Endothelial cell of umbilical vein (primary cell): ENCODE data around the gene DGKD. TPM values are rescaled to one million over a fixed set of nuclear protein-coding genes. Genes with fewer than 3 reads are reported as not detected.

ENCODE experiments used
- BruUV-seq: library from RNA; stranded (reverse); fragments of 400-500 nt; replicated peaks from 2 replicates; lab custom pipeline; 2021; lab: Mats Ljungman, UMichigan
- CTCF ChIA-PET: fragments of 300-600, 350-600 bp; sonication (Branson Sonifier 250); formaldehyde crosslinking; loops from one replicate; lab custom pipeline; 2021; ENCODE audit warnings: antibody characterized with exemption, inconsistent platforms; lab: Charles Lee
- POLR2A ChIA-PET: fragments of 300-600, 350-600 bp; sonication (Branson Sonifier 250); formaldehyde crosslinking; loops from one replicate; lab custom pipeline; 2021; ENCODE audit warnings: antibody characterized with exemption, inconsistent platforms; lab: Charles Lee
- DNase-seq: peaks from one replicate; pipeline ENCODE4 v3.0.0-alpha.2; 2011; ENCODE audit warnings: low read depth, low spot score
- FAIRE-seq: peaks from 2 replicates; lab custom pipeline; 2011; peaks lifted over from hg19 to GRCh38; lab: Jason Lieb, UNC
- H2AFZ ChIP-seq: 2 replicates; pipeline ENCODE4 v1.6.0; 2012; ENCODE audit warnings: low read depth, low read length, control low read depth, inconsistent platforms
- H3K27ac ChIP-seq: 2 replicates; pipeline ENCODE4 v1.5.1; 2011; ENCODE audit warnings: low read depth, mild to moderate bottlenecking, control low read depth, low read length, moderate library complexity; ENCODE audit not compliant: insufficient read depth
- H3K27me3 ChIP-seq, 2 experiments: 2 replicates each; pipeline versions ENCODE4 v1.6.0 to v1.6.1; 2011; ENCODE audit warnings: low read length in 2 of 2, mixed read lengths in 1 of 2; ENCODE audit not compliant: control insufficient read depth in 2 of 2, insufficient read depth in 2 of 2
- H3K36me3 ChIP-seq, 2 experiments: 2 replicates in 1 of 2; 3 replicates in 1 of 2; pipeline ENCODE4 v1.5.1; 2011; ENCODE audit warnings: low read length in 2 of 2, mild to moderate bottlenecking in 1 of 2, moderate library complexity in 1 of 2; ENCODE audit not compliant: control insufficient read depth in 2 of 2, insufficient read depth in 2 of 2; ENCODE audit errors: extremely low read depth in 1 of 2
- H3K4me1 ChIP-seq: 3 replicates; pipeline ENCODE4 v1.5.1; 2011; ENCODE audit warnings: mild to moderate bottlenecking, low read length; ENCODE audit not compliant: control insufficient read depth, insufficient read depth; ENCODE audit errors: extremely low read depth
- H3K4me2 ChIP-seq: 2 replicates; pipeline ENCODE4 v1.6.1; 2011; ENCODE audit warnings: low read length, control low read depth, mixed read lengths; ENCODE audit not compliant: insufficient read depth
- H3K4me3 ChIP-seq, 3 experiments: fragments of 200-600 bp in 1 of 3; sonication (generic), shearing (Covaris generic) in 1 of 3; replicated peaks in 1 of 3; 2 replicates each; pipeline ENCODE4 v1.5.1; 2011 to 2016; ENCODE audit warnings: control low read depth in 3 of 3, low read length in 3 of 3, mild to moderate bottlenecking in 2 of 3, inconsistent platforms in 1 of 3, low read depth in 1 of 3, moderate library complexity in 1 of 3; ENCODE audit not compliant: insufficient read depth in 1 of 3
- H3K79me2 ChIP-seq: 2 replicates; pipeline ENCODE4 v1.6.0; 2012; ENCODE audit warnings: low read length, inconsistent platforms; ENCODE audit not compliant: control insufficient read depth, insufficient read depth
- H3K9ac ChIP-seq: replicated peaks from 2 replicates; pipeline ENCODE3; 2011; ENCODE audit warnings: low read length, control low read depth; ENCODE audit not compliant: insufficient read depth; ENCODE audit errors: extremely low read depth
- H3K9me1 ChIP-seq: replicated peaks from 3 replicates; pipeline ENCODE4 v1.6.0; 2011; ENCODE audit warnings: mild to moderate bottlenecking, low read length; ENCODE audit not compliant: control insufficient read depth, insufficient read depth; ENCODE audit errors: extremely low read depth
- H3K9me3 ChIP-seq: replicated peaks from 2 replicates; pipeline ENCODE4 v1.5.1; 2012; ENCODE audit warnings: low read length, inconsistent platforms; ENCODE audit not compliant: control insufficient read depth, insufficient read depth
- H4K20me1 ChIP-seq: replicated peaks from 2 replicates; pipeline ENCODE3; 2011; ENCODE audit warnings: mild to moderate bottlenecking, low read length; ENCODE audit not compliant: control insufficient read depth, insufficient read depth; ENCODE audit errors: extremely low read depth
- CTCF ChIP-seq, 2 donors: IDR thresholded peaks; 1 replicate in 1 of 2; 2 replicates in 1 of 2; pipeline ENCODE4 v1.5.1; 2011; ENCODE audit warnings: low read length in 2 of 2, mild to moderate bottlenecking in 2 of 2, moderate library complexity in 2 of 2, control low read depth in 1 of 2, inconsistent platforms in 1 of 2, low read depth in 1 of 2; ENCODE audit not compliant: insufficient read depth in 1 of 2; ENCODE audit errors: extremely low read depth in 1 of 2
- EZH2 ChIP-seq: IDR thresholded peaks from 2 replicates; pipeline ENCODE4 v1.6.1; 2012; ENCODE audit warnings: borderline replicate concordance, low read depth, mild to moderate bottlenecking, moderate library complexity, low read length, inconsistent platforms; ENCODE audit not compliant: severe bottlenecking
- FOS ChIP-seq: IDR thresholded peaks from 2 replicates; pipeline ENCODE4 v1.6.1; 2011; ENCODE audit warnings: mild to moderate bottlenecking, low read length, moderate library complexity, borderline replicate concordance; ENCODE audit not compliant: insufficient read depth
- GATA2 ChIP-seq: IDR thresholded peaks from 2 replicates; pipeline ENCODE4 v1.7.0; 2011; ENCODE audit warnings: low read depth, mild to moderate bottlenecking, moderate library complexity, mixed read lengths, low read length; ENCODE audit not compliant: insufficient read length, insufficient read depth
- JUN ChIP-seq: IDR thresholded peaks from 2 replicates; pipeline ENCODE4 v1.6.1; 2011; ENCODE audit warnings: borderline replicate concordance, low read depth; ENCODE audit not compliant: insufficient read length, insufficient read depth
- MYC ChIP-seq: IDR thresholded peaks from one replicate; pipeline ENCODE4 v1.6.1; 2011; ENCODE audit warnings: mild to moderate bottlenecking, low read depth, low read length
- POLR2A ChIP-seq: IDR thresholded peaks from 2 replicates; pipeline ENCODE4 v1.6.1; 2012; ENCODE audit warnings: low read depth, mild to moderate bottlenecking, control low read depth, low read length
- POLR2AphosphoS5 ChIP-seq: IDR thresholded peaks from 2 replicates; pipeline ENCODE4 v1.6.1; 2012; ENCODE audit warnings: low read depth, mild to moderate bottlenecking, control low read depth, low read length, moderate library complexity; ENCODE audit not compliant: insufficient read depth
- dilution Hi-C: fragments of 300-500 bp; cut with MboI; formaldehyde crosslinking; loops from one replicate; pipeline ENCODE4 v1.15.0; 2019; ENCODE audit warnings: low sequenced_read_pairs; ENCODE audit not compliant: extremely low pct_ligation_motif_present
- intact Hi-C: fragments of 100-400 bp; cut with micrococcal nuclease; formaldehyde crosslinking; loops from one replicate; pipeline ENCODE4 v1.10.0; 2022
- polyA plus RNA-seq, 4 experiments: library from polyadenylated mRNA; depleted of rRNA in 3 of 4; stranded (reverse) in 3 of 4; unstranded in 1 of 4; fragments of >200 nt; gene quantifications; 2 replicates each; pipeline versions ENCODE4 v1.2.1 to v1.2.3, GENCODE V29; 2011 to 2012; ENCODE audit warnings: missing spikeins in 1 of 4
- total RNA-seq: library from RNA; stranded (reverse); gene quantifications from 2 replicates; pipeline ENCODE4 v1.2.3, GENCODE V29; 2021
- TF ChIP-seq, protein P1 (sequence below): IDR thresholded peaks from 2 replicates; pipeline ENCODE4 v1.6.1; 2011; ENCODE audit not compliant: insufficient read depth, insufficient read length

The DGKD gene
- total and polyA plus RNA-seq, 2 donors (not counting 3 experiments of a cell fraction or from before 2014, with no cell fraction given), result 10.8 to 36.6 TPM

GRCh38 chr2:233363744-233364235, 9.5 kb downstream of the DGKD start:
- POLR2A ChIA-PET, result no interaction called here

More at GRCh38 chr2:233363744-233364235, 9.5 kb downstream of the DGKD start:
- H3K9ac ChIP-seq, result no peak overlapping the region
- H3K4me3 ChIP-seq, result no peak overlapping the region
- TF ChIP-seq EZH2 (no peak), POLR2A (no peak), JUN (no peak), POLR2AphosphoS5 (no peak), FOS (no peak), GATA2 (no peak), CTCF (IDR thresholded peaks at IDR 0.05; ENCODE audit: extremely low read depth in 1 of 2, insufficient read depth in 1 of 2, low read depth in 1 of 2, low read length in 2 of 2) (no peak), MYC (no peak)
- TF ChIP-seq, protein P1, sequence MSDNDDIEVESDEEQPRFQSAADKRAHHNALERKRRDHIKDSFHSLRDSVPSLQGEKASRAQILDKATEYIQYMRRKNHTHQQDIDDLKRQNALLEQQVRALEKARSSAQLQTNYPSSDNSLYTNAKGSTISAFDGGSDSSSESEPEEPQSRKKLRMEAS, result no peak
- no peaks in the 10 kb centered on the region for H3K9me3 ChIP-seq
- peaks cover 2% of the 10 kb centered on the region for H3K79me2 ChIP-seq
- DNase-seq, result no peak
- no peaks in the 10 kb centered on the region for H3K36me3 ChIP-seq
- peak; percentile 66 for FAIRE-seq
- H3K9me1 ChIP-seq, result no peaks in the 10 kb centered on the region
- H3K27me3 ChIP-seq, result no peaks in the 10 kb centered on the region
- dilution Hi-C loops (no loop called here), intact Hi-C loops (no loop called here)
- H4K20me1 ChIP-seq, result no peaks in the 10 kb centered on the region
- H2AFZ ChIP-seq, result no peak overlapping the region
- CTCF ChIA-PET, result interaction anchor here (1.0 to 2.1 kb wide), 2 partner anchors 10 to 84 kb away, joined by 3 to 5 read pairs; partner anchors contain the start of gene DGKD
- peaks cover 8% of the 10 kb centered on the region for H3K4me1 ChIP-seq
- peak overlapping the region; percentile 9 for H3K4me2 ChIP-seq
- BruUV-seq, result no TSS peak
- no peak overlapping the region for H3K27ac ChIP-seq
